NCI-H146 (cell line): ENCODE measurements around the gene FOLR2.

Experiments used
- DNase-seq: peaks from one replicate; lab custom pipeline; 2025; lab: John Stamatoyannopoulos, UW

Gene FOLR2

GRCh38 chr11:72229925-72230763 is 13.6 kb downstream of the FOLR2 start:
- no peak for DNase-seq

- no peak for DNase-seq
These were observed 14.3 kb downstream of the FOLR2 start for GRCh38 chr11:72230764-72231365.

- no peak for DNase-seq
These were observed 15.0 kb downstream of the FOLR2 start for GRCh38 chr11:72231396-72232259.

GRCh38 chr11:72232260-72233055 is 15.9 kb downstream of the FOLR2 start:
- no peak for DNase-seq

DNA sequence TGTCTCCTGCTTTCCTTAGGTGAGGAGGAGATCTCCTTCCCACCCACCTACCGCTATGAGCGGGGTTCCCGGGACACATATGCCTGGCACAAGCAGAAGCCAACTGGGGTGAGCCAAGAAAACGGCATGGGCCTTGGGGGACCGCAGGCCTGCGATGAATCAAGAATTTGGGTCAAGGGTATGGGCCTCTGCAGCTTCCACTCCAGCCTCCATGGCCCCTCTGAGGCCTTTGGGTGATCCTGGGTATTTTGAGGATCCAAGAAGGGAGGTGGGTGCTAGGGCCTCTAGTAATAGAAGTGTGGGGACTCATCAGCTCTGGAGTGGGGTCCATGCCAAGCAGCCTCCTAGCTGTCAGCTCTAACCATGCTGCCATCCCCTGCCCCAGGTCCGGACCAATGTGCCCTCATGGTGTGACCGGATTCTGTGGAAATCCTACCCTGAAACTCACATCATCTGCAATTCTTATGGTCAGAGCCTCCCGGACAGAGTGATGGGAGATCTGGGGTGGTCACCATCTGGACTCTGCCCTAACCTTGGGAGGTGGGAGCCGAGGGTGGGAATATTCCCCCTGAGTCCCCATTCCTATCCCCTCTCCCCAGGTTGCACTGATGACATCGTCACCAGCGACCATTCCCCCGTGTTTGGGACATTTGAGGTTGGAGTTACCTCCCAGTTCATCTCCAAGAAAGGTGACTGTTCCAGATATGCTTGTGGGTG is 16.6 kb downstream of the FOLR2 start:
- no peak for DNase-seq

DNA sequence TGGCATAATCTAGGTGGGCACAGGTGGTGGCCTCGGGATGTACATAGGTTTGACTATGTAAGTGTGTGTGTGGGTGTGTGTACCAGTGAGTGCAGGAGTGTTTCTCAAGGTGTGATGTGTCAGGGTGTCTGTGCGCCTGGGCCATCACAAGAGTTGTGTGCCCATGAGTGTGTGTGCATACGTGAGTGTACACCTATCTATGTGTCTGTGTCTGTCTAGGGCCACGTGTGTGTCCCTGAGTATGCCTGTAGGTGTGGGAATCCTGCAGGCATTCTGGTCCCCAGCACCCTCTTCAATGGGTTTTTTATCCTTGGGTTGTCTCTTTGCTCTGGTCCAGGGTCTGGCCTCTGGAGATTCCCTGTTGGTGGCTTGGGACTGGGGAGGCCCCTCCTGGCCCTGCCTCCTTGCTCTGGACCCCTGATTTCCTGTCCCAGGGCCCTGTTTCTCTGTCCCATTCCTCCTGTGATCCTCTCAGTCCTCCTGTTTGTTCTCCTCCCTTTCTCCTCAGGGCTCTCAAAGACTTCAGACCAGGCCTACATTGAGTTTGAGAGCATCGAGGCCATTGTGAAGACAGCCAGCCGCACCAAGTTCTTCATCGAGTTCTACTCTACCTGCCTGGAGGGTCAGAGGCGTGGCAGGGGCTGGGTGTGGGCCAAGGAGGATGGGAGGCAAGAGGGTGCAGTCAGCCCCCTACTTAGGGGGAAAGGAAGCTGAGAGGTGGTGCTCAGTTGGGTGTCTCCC is 17.3 kb downstream of the FOLR2 start:
- DNase-seq = no peak

GRCh38 chr11:72234514-72234830 is 17.9 kb downstream of the FOLR2 start:
- no peak for DNase-seq

DNA sequence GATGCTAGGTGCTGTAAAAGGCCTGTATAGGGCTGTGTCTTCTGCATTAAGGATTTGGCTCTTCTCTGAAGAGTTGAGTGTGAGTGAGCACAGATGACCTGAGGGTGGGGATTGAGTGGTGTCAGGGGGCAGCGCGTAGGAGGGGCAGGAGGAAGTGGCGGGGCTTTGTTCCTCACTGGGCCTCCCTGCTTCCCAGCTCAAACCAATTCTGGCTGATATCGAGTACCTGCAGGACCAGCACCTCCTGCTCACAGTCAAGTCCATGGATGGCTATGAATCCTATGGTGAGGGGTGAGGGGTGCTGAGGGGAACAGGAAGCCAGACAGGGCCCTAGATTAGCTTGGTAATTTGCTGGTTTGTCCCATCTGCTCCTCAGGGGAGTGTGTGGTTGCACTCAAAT is 18.3 kb downstream of the FOLR2 start:
- DNase-seq = no peak

- no peak for DNase-seq
These were observed 18.9 kb downstream of the FOLR2 start for GRCh38 chr11:72235351-72236057.

DNA sequence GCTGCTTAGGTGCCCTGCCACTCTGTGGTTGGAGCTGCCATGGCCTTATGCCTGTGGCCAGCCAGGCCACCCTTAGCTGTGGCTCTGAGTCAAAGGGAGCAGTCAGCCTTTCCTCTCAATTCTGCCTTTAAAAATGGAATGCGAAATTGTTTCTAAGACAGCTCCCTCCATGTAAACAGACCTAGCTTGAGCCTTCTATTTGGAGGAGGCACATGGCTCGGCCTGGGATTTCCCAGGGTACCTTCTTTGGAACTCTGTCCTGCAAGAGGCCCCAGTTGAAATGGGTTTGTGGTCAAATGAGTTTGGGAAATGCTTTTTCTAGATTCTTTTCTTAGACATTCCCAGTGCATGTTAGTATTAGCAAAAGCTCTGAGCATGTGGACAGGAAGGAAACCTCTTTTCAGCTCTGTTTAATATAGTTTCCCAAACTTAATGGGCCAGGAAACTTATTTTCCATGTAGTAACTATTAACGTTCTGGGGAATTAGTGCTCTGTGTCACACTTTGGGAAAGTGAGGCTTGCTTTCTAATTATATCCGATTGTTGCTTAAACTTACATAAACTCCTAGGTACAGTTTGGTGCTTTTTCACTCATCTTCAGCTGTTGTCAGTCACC is 19.6 kb downstream of the FOLR2 start:
- DNase-seq = no peak

GRCh38 chr11:72236774-72237111 is 20.1 kb downstream of the FOLR2 start:
- no peak for DNase-seq

- DNase-seq = no peak
These were observed 20.7 kb downstream of the FOLR2 start for GRCh38 chr11:72237112-72237931.

DNA sequence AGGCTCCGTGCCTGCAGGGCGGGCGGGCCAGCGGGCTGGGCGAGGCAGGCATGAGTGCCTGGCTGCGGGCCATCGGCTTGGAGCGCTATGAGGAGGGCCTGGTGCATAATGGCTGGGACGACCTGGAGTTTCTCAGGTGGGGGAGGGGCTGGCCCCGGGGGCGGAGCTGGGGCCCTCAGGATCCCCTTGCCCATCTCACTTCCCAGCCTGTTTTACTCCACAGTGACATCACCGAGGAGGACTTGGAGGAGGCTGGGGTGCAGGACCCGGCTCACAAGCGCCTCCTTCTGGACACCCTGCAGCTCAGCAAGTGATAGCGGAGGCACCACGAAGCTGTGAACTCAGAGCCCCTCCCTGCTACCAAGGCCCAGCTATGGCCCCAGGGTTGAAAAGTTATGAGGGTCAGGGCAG is 21.5 kb downstream of the FOLR2 start:
- DNase-seq = peak; percentile 39

DNA sequence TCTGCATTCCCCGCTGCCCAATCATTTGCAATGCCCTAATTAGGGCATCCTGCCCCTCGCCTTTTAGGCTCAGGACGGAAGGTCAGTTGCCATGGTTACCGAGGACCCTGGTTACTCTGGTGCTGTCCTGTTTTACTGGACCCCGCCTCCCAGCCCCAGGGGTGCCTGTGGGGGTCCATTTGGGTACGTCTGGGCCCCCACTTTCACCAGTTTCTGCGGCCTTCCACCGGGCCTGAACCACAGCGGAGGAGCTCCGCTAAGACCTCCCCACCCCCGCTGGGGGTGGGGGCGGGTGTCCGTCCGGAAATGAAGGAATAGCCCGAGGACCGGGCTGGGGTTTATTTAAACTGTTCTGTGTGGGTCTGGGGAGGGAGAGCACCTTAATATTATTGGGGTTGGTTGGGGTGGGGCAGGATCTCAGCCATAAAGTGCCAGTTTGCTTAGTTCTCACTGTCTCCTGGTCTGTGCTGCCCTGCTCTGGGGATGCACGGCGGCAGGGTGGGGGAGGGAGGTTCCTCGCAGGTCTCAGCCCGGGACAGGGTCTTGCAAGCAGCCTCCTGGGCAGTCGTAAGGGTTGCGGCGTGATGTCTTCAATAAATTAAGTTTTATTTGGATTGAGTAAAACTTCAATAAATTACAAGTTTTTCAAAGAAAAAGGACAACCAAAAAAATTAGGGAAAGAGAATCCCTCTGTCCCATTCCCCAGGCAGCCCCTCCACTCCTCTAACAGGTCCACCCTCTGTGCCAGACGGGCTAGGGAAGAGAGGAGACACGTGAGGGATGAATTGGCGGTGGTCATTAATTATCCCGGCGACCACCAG is 22.1 kb downstream of the FOLR2 start:
- no peak for DNase-seq

GRCh38 chr11:72239313-72239848 is 22.8 kb downstream of the FOLR2 start:
- peak; percentile 49 for DNase-seq

DNA sequence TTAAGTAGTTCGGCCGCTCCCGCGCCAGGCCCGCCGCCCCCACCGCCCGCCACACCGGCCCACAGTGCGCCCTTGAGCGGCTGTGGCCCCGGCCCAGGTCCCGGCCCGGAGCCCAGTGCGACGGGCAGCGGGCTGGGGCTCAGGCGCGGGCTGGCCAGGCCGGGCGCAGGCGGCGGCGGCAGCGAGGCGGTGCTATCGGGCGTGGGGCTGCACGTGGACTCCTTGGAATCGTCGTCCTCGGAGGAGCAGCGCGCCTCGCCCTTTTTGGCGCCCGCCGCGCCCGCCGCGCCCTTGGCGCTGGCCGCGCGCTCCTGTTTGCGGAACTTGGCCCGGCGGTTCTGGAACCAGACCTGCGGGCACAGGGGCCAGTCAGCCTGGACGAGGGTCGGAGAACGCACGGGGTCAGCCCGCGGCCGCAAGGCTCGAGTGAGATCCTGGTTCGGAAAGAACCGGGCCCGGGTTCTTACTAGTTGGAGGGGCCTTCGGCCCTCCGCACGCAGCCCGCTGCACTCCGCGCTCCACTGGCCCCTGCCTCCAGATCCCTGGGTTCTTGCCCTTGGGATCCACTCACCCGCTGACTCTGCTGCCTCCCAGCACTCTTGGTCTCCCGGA is 23.4 kb downstream of the FOLR2 start:
- no peak for DNase-seq
